ENCODE results near the gene STRA6.

- TF ChIP-seq, protein P1, sequence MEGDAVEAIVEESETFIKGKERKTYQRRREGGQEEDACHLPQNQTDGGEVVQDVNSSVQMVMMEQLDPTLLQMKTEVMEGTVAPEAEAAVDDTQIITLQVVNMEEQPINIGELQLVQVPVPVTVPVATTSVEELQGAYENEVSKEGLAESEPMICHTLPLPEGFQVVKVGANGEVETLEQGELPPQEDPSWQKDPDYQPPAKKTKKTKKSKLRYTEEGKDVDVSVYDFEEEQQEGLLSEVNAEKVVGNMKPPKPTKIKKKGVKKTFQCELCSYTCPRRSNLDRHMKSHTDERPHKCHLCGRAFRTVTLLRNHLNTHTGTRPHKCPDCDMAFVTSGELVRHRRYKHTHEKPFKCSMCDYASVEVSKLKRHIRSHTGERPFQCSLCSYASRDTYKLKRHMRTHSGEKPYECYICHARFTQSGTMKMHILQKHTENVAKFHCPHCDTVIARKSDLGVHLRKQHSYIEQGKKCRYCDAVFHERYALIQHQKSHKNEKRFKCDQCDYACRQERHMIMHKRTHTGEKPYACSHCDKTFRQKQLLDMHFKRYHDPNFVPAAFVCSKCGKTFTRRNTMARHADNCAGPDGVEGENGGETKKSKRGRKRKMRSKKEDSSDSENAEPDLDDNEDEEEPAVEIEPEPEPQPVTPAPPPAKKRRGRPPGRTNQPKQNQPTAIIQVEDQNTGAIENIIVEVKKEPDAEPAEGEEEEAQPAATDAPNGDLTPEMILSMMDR (IDR thresholded peaks at IDR 0.05) = no peak
- TF ChIP-seq POLR2A (IDR thresholded peaks at IDR 0.05) (no peak), POLR2AphosphoS5 (IDR thresholded peaks at IDR 0.05) (no peak), EP300 (IDR thresholded peaks at IDR 0.05) (no peak)
Measured at GRCh38 chr15:74212494-74212893, 9.9 kb upstream of the STRA6 start.
